Hematopoietic multipotent progenitor cell treated with erythropoietin and hydrocortisone succinate and interleukin-3 and kit ligand, for 6 days (in vitro differentiated cells): ENCODE data around the gene DISP2.
A peak's percentile ranks its signal among the peaks of the same experiment; 100 is the strongest.

Experiments
- DNase-seq: peaks from one replicate; pipeline ENCODE4 v3.0.0-alpha.2; 2015

Gene DISP2

GRCh38 chr15:40329804-40330203 is 28.2 kb upstream of the DISP2 start:
- no peak for DNase-seq

GRCh38 chr15:40330368-40330836 is 27.6 kb upstream of the DISP2 start:
- peak; percentile 77 for DNase-seq

GRCh38 chr15:40331026-40331425 is 27.0 kb upstream of the DISP2 start:
- DNase-seq = no peak

DNA sequence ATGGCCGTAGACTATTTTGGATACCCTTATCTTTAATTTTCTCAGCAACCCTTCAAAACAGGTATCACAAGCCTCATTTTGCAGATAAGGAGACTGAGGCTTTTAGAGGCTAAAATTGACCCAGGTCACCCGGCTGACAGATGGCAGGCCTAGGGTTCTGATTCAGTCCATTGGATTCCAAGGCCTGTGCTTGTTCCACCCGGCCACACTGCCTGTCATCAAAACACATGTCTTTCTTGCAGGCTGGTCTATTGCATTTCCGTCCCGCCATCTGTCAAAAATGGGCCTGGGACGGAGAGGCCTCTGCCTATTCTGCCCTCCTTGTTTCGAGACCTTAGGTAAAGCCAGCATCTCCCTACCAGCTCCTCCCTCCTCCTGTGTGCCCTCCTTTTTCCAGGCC is 26.4 kb upstream of the DISP2 start:
- no peak for DNase-seq

GRCh38 chr15:40332113-40332781 is 25.8 kb upstream of the DISP2 start:
- peak; percentile 61 for DNase-seq

GRCh38 chr15:40333922-40334492 is 24.0 kb upstream of the DISP2 start:
- peak; percentile 76 for DNase-seq

GRCh38 chr15:40334541-40334940 is 23.5 kb upstream of the DISP2 start:
- no peak for DNase-seq

- DNase-seq = no peak
These were observed 22.9 kb upstream of the DISP2 start for GRCh38 chr15:40334941-40335795.

DNA sequence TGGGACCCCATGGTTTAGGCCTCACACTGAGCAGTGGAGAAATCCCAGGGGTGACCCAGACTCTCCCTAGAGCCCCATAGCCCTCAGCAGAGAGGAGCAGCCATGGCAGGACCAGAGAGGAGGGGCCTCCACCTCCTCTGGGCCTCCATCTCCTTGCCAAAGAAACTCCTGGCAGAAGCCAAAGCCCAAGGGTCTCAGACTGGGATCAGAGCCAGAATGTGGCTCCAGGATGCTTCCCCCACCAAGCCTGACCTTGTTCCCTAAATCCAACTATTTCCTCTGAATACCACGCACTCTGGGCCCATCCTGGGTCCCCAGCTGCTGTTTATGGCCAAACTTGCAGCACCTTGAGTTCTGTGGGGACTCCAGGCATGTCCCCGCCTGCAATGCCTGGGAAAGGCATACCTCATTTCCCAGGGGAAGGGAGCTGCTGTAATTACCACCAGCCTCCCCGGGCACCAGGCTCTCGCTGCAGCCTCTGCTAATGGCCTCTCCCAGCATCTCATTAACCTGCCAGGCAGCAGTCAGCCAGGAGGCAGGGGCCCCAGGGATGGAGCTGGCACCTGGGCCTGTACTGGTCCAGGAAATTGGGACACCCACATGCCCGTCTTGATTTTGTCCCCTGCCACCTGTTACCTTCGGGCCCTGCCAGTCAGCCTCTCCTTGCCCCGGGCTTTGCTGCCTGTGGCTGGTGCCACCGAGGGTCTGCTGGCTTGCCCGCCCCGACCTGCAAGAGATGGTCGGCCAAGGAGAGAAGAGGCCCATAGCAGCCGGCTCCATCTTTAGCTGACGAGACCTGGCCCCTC is 21.9 kb upstream of the DISP2 start:
- no peak for DNase-seq

DNA sequence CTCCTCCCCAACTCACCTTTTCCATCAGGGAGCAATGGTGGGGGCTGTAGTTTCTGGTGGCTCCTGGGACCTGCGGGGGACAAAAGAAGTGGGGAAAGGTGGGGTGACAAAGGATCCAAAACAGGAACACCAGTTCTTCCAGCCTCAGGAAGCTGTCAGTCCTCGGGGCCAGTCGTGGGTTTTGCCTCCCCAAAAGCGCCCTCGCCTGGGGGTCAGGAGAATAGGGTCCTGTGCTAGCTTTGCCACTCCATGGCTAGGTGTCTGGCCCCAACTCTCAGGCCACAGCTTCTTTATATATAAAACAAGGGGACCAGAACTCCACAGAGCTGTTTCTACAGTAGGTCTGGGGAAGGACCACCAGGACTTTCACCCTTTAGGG is 21.3 kb upstream of the DISP2 start:
- peak; percentile 77 for DNase-seq

DNA sequence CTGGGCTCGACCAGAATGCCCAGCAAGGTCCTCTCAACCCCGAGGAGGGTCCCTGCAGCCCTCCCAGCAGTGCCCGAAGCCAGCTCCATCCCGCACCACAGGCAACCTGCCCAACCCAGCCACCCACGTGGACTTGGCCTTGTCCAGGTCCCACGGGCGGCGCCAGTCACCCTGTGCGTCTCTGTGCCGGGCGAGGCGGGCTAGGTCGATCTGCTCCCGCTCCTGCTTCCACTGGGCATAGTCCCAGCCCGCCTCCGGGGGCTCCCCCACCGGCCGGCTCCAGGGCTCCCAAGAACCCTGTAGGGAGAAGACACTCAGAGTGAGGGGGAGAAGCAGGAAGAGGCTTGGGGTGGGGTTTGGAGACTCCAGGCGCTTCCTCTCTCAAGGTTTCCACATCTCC is 20.4 kb upstream of the DISP2 start:
- DNase-seq = no peak

DNA sequence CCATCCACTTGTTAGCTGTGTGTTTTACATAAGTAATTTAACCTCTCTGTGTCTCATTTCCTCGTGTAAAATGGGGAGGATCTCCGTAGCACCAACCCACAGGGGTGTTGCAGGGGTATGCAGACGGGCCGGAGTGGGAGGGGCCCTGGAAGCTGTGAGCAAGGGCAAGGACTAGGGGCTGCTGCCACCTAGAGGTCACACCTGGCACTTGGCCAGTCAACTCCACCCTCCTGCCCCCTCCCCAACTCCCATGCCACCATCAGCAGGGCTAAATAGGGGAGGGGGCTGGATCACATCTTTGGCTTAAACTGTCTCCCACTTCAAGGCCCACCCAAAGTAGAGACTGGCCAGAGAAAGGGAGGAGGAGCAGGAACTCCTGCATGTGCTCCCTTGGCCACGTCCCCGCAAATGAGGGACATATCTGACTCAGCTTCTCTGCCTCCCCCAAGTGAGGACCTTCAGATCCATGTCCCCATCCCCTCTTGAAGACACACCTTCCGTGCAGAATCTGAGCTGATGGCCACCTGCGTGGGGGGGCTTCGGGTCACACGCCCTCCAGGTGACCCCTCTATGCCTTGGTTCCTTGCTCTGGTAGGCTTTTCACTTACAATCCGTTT is 19.9 kb upstream of the DISP2 start:
- DNase-seq = peak; percentile 90

DNA sequence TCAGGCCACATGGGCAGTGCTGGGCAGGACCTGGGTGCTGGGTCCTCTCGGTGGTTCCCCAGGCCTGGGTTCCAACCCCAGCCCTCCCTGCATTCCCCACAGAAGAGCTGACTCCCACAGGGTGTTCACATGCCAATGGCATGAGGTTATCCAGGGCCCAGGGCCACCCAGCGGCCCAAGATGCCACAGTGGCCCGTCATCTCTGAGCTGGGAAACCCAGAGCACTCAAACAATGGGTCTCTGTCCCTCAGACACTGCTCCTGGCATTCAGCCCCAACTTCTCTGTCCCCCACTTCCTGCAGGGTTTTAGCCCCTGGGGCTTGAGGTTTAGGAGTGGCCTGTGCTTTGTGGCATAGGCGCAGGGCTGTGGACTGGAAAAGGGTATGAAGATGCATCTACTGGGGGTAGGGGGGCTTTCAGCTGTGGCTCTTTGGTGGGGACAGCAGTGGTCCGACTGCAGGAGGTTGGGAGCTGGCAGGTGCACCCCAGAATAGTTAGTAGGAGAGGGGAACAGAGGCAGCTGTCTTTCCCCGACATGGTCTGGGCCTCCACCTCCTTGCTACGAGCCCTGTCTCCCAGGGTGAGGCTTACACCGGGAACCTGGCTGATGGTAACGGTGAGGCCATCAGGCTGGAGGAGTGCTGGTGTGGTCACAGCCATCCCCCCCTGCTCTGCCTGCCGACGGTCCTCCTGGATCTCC is 18.9 kb upstream of the DISP2 start:
- DNase-seq = no peak

GRCh38 chr15:40339621-40339945 is 18.4 kb upstream of the DISP2 start:
- DNase-seq = no peak

DNA sequence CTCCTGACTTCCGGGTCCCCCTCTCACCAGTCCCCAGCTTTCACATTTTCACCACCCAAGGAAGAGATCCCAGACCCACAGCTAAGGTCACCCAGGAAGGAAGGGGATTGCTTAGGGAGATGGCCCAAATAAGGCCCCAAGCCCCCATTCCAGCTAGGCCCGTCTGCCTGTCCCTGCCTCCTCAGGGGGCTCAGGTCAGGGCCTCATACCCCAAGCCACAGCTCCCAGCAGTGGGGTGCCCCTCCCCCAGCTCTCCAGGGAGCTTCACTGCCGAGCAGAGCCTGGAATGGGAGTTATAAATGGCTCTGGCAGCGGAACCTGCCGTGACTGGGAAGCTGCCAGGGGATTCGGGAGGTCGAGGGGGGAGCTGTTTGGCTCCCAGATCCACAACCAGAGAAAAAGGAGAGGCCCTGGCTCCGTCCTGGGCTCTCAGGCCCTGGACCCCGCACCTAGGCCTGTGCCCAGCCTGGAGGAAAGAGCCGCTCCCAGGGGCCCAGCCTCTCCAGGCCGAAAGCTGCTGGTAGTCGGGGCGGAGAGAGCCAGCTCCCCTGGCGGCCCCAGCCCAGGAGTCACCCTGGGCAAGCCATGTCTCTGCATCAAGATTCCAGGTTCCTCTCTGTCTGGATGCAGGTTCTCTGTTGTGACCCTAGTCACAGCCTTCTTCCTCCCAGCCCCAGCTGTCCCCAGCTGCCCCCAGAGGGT is 17.8 kb upstream of the DISP2 start:
- no peak for DNase-seq

DNA sequence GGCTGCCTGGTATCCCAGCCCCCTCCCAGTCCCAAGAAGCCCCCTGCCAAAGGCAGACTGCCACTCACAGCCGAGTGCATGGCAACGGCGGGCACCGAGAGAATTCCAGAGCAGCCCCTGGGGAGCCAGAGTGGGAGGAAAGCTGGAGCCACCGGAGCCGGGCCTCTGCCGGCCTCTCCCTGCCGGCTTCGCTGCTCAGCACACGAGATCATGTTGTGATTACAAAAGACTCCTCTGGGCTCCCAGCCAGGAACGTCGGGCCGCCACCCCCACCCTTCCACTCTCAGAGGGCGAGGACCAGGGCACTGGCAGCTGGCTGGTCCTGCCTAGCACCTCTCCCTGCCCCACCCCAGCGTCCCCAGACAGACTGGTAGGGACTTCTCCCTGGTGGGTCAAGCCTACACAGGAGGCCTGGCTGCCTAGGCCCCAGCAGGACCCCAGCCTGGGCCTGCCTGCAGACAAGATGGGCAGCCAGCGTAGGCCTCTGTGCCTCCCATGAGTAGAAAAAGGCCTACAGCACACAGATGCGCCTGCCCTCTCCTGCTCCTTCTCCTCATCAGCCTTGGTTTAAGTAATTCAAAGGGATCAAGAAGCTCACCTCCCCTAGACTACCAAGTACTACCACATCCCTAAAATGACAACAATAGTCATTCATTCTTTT is 17.1 kb upstream of the DISP2 start, which contains the start of gene CCDC9B:
TSS of gene CCDC9B (minus strand) at position 200 of the 661 bp plus-strand sequence. CDS start at position 80, 120 bp downstream.
- DNase-seq = peak; percentile 95

GRCh38 chr15:40342416-40343320 is 15.4 kb upstream of the DISP2 start:
- no peak for DNase-seq

DNA sequence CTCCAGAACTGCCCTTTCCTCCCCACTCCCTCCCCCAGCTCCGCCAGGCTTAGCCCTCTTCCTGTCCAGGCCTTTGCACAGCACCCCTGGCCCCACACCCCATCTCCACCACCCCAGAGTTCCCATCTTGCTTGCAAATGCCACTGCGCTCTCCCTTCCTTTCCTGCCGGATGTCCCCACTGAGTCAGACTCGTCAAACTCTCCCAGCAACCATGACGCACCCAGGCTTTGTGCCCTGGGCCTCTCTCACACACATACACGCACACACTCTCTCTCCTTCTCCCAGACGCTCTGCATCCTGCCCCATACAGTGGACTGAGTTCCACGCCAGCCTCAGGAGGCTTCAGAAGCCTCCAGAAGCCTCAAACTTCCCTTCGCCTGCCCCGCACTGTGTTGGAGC is 14.5 kb upstream of the DISP2 start:
- no peak for DNase-seq

GRCh38 chr15:40344217-40344616 is 13.8 kb upstream of the DISP2 start:
- DNase-seq = no peak
